Measurements from ENCODE around the gene MRPL18.

GRCh38 chr6:159821122-159821521 lies 30.9 kb downstream of the MRPL18 start:
- TF ChIP-seq EZH2 (IDR thresholded peaks at IDR 0.05; ENCODE audit: insufficient read depth, low read length) (no peak), CTCF (IDR thresholded peaks at IDR 0.05; ENCODE audit: insufficient read depth, low read depth, low read length) (no peak)

All from astrocyte (in vitro differentiated cells and primary cell).